Left ventricle myocardium inferior (tissue), 1 donor: ENCODE results near the gene ADAMTSL1. TPM values are rescaled to one million over a fixed set of nuclear protein-coding genes. Genes with fewer than 3 reads are reported as not detected.

Source experiments
- DNase-seq: peaks from one replicate; pipeline ENCODE4 v3.0.0-alpha.2; 2020
- H3K27ac ChIP-seq: fragments of 200-600 bp; replicated peaks from 2 replicates; pipeline ENCODE4 v1.8.0; 2021
- H3K27me3 ChIP-seq: fragments of 200-600 bp; 2 replicates; pipeline ENCODE4 v1.8.0; 2021; ENCODE audit warnings: low read depth
- H3K36me3 ChIP-seq: fragments of 200-600 bp; 2 replicates; pipeline ENCODE4 v1.8.0; 2021
- H3K4me1 ChIP-seq: fragments of 200-600 bp; 2 replicates; pipeline ENCODE4 v1.8.0; 2021
- H3K4me3 ChIP-seq: fragments of 200-600 bp; 2 replicates; pipeline ENCODE4 v1.8.0; 2021; ENCODE audit warnings: mild to moderate bottlenecking, moderate library complexity
- H3K9me3 ChIP-seq: fragments of 200-600 bp; replicated peaks from 2 replicates; pipeline ENCODE4 v1.8.0; 2021
- intact Hi-C: fragments of 100-400 bp; cut with micrococcal nuclease; formaldehyde crosslinking; loops from one replicate; pipeline ENCODE4 v1.11.0; 2022
- total RNA-seq: library from RNA; stranded (reverse); fragmentation: NEBNext Ultra II Directional; extraction: Animal tissue kit (Norgen Biotek cat#: 25700); gene quantifications from one replicate; pipeline ENCODE4 v1.2.1, GENCODE V29; 2021
- TF ChIP-seq, protein P1 (sequence below): fragments of 200-600 bp; IDR thresholded peaks from 2 replicates; pipeline ENCODE4 v1.8.0; 2021; ENCODE audit warnings: antibody characterized with exemption, mild to moderate bottlenecking, borderline replicate concordance
- donor health status: DM: no; HTN: yes; CAD: no; lungs with severe emphysema.

The ADAMTSL1 gene
- total RNA-seq, 1 donor from 2014 or later: 1.7 TPM

DNA sequence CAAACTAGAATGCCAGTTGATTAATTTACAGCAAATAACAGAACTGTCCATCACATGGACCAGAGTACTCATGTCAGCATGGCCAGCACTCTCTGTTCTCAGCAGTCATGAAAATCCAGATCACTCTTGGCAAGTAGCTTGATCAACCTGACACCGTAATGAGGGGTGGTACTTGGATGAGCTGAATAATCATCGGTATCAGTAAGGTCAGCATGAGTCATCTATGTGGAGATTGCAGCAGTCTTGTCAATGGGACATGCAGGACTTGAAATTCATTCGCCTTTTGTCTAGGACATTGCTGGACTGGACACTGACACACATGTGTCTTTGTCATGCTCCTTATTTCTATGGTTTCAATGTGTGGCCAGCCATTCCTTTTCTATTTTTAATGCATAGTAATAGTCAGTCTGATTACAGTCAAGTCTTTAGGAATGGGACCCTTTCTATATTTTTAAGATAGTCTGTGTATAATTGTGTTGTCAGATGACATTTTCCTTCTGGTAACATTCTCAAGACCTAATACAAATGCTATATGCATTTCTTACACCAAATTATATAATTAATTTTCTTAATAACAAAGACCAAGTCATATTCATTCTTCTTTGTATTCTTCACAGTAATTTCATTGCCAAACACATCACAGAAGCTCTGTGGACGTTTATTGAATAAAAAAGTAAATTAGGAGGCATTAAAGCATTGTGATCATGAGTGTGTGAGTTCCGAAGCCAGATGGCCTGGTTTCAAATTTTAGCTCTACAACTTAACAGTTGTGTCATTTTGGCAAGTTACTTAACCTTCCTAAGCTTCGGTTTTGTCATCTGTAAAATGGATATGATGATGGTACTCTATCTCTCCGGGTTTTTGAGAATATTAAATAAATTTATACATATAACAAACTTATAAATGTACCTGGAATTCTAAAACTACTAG, 57.4 kb downstream of the ADAMTSL1 start:
- Histone ChIP-seq H3K9me3 (peaks cover 32% of the 10 kb centered on the region), H3K36me3 (no peaks in the 10 kb centered on the region), H3K27ac (no peak overlapping the region), H3K4me1 (no peaks in the 10 kb centered on the region), H3K27me3 (no peaks in the 10 kb centered on the region), H3K4me3 (no peak overlapping the region)
- intact Hi-C loops: no loop called here
- no peak for DNase-seq
- TF ChIP-seq, protein P1, sequence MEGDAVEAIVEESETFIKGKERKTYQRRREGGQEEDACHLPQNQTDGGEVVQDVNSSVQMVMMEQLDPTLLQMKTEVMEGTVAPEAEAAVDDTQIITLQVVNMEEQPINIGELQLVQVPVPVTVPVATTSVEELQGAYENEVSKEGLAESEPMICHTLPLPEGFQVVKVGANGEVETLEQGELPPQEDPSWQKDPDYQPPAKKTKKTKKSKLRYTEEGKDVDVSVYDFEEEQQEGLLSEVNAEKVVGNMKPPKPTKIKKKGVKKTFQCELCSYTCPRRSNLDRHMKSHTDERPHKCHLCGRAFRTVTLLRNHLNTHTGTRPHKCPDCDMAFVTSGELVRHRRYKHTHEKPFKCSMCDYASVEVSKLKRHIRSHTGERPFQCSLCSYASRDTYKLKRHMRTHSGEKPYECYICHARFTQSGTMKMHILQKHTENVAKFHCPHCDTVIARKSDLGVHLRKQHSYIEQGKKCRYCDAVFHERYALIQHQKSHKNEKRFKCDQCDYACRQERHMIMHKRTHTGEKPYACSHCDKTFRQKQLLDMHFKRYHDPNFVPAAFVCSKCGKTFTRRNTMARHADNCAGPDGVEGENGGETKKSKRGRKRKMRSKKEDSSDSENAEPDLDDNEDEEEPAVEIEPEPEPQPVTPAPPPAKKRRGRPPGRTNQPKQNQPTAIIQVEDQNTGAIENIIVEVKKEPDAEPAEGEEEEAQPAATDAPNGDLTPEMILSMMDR: no peak

DNA sequence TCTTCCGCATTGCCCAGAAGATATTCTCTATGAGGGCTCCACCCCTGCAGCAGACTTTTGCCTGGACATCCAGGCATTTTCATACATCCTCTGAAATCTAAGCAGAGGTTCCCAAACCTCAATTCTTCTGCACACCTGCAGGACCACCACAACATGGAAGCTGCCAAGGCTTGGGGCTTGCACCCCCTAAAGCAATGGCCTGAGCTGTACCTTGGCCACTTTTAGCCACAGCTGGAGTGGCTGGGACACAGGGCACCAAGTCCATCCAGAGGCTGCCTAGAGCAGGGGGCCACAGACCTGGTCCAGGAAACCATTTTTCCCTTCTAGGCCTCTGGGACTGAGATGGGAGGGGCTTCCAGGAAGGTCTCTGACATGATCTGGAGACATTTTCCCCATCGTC, 60.7 kb downstream of the ADAMTSL1 start:
- no peak for DNase-seq
- no peaks in the 10 kb centered on the region for H3K27me3 ChIP-seq

DNA sequence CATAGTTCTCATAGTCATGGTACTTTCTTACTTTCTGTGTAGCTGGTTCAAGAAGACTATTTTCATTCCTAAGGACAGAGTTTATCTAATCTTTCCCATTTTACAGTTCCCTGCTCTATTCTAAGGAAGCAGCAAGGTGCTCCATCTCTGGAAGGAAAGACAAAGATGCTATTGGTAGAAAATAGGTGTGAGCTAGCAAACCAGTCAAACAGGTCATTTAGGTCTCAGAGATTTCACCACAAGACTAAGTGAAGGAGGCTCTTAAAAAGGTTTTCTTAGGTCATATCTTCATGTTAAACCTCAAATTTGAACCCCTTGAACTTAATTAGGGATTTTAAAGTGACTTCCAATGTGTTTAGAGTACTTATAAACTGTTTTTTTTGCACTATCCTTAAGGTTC, 62.6 kb downstream of the ADAMTSL1 start:
- no peaks in the 10 kb centered on the region for H3K36me3 ChIP-seq
- intact Hi-C loops: no loop called here
- TF ChIP-seq, protein P1: no peak
- no peaks in the 10 kb centered on the region for H3K4me1 ChIP-seq
- no peaks in the 10 kb centered on the region for H3K27me3 ChIP-seq
- DNase-seq: no peak
- no peak overlapping the region for H3K4me3 ChIP-seq
- H3K27ac ChIP-seq: no peak overlapping the region
- H3K9me3 ChIP-seq: peaks cover 25% of the 10 kb centered on the region

More for the DNA sequence above, 60.7 kb downstream of the ADAMTSL1 start:
- peaks cover 25% of the 10 kb centered on the region for H3K9me3 ChIP-seq
- no peak overlapping the region for H3K4me3 ChIP-seq
- H3K36me3 ChIP-seq: no peaks in the 10 kb centered on the region
- intact Hi-C loops: no loop called here
- TF ChIP-seq, protein P1: no peak
- no peaks in the 10 kb centered on the region for H3K4me1 ChIP-seq
- H3K27ac ChIP-seq: no peak overlapping the region

DNA sequence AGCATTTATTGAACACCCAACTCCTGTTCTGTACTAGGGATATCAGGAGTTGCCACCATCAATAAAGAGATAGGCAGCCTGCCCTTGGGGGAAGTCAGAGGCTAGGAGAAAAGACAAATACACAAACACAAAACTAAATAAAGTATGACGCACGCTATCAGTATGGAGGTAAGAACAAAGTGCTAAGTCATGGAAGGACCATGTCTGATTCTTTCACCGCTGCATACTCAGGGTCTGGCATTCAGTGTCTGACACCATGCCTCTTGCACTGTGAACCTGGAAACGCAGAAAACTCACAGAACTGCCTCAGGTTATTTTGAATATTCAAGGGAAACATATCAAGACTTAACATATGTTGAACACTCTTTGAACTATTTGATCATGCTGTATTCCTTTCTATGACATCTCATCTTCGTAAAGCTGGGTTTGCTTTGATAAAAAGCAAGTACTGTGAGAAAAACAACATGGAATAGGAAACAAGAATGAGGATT, 65.3 kb downstream of the ADAMTSL1 start:
- H3K4me1 ChIP-seq: no peaks in the 10 kb centered on the region
- intact Hi-C loops: no loop called here
- peaks cover 20% of the 10 kb centered on the region for H3K9me3 ChIP-seq
- no peaks in the 10 kb centered on the region for H3K27me3 ChIP-seq
- TF ChIP-seq, protein P1: no peak
- DNase-seq: no peak
- no peak overlapping the region for H3K4me3 ChIP-seq
- no peak overlapping the region for H3K27ac ChIP-seq
- no peaks in the 10 kb centered on the region for H3K36me3 ChIP-seq

DNA sequence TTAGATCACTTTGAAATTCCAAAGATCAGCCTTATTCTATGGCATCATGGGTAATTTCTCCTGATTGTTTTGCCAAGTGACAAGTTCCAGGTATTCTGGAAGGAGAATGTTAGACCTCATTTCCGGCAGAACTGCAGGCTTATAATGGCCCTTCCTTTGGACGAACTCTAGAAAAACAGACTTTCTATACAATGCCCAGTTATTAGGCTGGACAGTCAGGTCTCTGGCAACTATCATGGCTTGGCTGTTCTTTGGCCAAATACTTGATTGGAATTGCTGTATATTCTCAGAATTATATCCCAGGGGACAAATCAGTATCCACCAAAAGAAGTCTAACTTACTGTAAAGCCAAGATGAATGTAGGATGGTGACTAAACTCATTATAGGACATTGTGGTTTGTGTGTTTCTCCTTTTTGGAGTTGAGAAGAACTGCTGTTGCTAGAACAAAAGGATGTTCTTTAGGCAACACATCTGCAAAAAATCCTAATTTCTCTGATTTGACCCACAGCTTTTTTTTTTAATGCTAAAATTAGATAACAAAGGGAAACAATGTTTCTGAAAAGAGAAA, 69.0 kb downstream of the ADAMTSL1 start:
- no peak for DNase-seq
- intact Hi-C loops: no loop called here
- H3K36me3 ChIP-seq: no peaks in the 10 kb centered on the region
- no peaks in the 10 kb centered on the region for H3K27me3 ChIP-seq
- H3K4me3 ChIP-seq: no peak overlapping the region
- H3K27ac ChIP-seq: no peak overlapping the region
- H3K9me3 ChIP-seq: no peaks in the 10 kb centered on the region
- H3K4me1 ChIP-seq: no peaks in the 10 kb centered on the region
- TF ChIP-seq, protein P1: no peak
